ENCODE data around the gene TRAPPC4.
A peak's percentile ranks its signal among the peaks of the same experiment; 100 is the strongest.
"Not testable (repeated sequence)": the region's sequence is repeated elsewhere in the genome, so short reads cannot be mapped to it uniquely, and the experiment has no call there.

TRAPPC4 gene

DNA sequence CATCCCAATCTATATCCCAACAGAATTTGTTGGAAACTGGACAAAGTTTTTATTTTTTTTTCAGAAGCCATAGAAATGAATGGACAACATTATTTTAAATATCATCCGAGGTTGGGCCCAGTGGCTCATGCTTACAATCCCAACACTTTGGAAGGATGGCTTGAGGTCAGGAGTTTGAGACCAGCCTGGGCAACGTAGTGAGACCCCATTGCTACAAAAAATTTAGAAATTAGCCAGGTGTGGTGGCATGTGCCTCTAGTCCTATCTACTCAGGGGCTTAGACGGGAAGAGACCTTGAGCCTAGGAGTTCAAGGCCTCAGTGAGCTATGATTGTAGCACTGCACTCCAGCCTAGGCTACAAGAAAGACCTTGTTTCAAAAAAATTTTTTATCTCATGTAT is 16.2 kb downstream of the TRAPPC4 start:
- no peak for DNase-seq

DNA sequence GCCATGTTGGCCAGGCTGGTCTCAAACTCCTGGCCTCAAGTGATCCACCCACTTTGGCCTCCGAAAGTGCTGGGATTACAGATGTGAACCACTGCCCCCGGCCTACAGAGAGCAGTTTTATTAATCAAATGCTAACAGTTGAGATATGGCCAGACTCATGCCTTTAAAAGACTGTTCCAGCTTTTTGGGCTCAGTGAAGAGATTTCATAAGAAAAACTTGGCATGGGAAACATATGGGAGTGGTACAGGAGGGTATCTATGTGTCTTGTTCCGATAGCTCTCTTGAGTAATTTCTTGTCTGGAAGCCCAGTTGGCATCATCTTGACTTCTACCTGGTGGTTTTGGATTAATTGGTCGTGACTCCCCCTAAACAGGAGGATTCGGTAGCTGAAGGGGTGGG is 20.3 kb downstream of the TRAPPC4 start:
- no peak for DNase-seq

DNA sequence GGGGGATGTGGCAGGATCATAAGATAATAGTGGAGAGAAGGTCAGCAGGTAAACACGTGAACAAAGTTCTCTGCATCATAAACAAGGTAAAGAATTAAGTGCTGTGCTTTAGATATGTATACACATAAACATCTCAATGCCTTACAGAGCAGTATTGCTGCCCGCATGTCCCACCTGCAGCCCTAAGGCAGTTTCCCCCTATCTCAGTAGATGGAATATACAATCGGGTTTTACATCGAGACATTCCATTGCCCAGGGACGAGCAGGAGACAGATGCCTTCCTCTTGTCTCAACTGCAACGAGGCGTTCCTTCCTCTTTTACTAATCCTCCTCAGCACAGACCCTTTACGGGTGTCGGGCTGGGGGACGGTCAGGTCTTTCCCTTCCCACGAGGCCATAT is 20.9 kb downstream of the TRAPPC4 start:
- not testable (repeated sequence) for DNase-seq

DNA sequence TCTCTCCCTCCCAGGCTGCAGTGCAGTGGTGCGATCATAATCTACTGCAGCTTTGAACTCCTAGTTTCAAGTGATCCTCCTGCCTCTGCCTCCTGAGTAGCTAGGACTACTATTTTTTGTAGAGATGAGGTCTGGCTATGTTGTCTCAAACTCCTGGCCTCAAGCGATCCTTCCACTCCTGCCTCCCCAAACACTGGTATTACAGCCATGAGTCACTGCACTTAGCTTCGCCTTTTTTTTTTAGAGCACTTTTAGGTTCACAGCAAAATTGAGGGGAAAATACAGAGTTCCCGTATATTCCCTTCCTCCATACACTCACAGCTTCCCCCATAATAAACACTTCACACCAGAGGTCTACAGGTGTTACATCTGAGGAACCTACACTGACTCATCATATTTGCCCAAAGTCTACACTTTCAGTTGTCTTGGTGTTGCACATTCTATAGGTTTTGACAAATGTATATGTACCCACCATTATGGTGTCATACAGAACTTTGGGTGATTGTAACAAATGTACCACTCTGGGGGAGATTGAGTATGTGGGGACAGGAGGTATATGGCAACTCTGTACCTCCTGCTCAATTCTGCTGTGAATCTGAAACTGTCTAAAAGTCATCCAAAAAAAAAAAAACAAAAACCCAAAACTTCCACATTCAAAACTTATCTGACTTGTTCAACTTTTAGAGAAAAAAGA is 23.4 kb downstream of the TRAPPC4 start:
- no peak for DNase-seq

DNA sequence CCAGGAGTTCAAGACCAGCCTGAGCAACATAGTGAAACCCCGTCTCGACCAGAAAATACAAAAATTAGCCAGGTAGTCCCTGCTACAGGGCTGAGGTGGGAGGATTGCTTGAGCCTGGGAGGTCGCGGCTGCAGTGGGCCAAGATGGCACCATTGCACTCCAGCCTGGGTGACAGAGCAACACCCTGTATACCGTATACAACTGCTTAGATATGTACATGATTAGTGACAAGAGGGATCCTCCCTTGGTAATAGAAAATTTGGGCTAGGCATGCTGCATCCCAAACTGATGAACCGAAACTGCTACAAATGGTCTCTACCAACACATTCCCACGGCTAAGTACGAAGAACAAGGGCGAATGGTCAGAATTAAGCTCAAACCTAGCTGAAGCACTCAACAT is 24.4 kb downstream of the TRAPPC4 start:
- DNase-seq, result no peak

DNA sequence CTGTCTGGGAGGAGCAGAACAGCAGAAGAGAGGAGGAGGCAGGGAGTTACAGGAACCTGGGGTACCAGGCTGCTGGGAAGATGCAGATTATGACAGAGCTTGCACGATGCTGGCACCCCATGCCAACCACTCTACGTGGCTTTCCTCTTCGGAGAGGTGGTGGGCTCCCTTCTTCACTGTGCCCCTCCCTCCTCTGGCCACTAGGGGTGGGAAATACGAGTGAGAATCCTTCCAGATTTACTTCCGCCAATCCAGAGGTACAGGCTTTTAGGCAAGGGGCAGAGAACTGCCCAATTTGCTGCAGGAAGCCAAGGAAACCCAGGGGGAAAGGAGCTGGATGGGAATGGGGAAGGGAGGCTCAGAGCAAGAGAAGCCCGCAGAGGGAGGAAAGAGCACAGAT is 26.1 kb downstream of the TRAPPC4 start:
- DNase-seq, result no peak

DNA sequence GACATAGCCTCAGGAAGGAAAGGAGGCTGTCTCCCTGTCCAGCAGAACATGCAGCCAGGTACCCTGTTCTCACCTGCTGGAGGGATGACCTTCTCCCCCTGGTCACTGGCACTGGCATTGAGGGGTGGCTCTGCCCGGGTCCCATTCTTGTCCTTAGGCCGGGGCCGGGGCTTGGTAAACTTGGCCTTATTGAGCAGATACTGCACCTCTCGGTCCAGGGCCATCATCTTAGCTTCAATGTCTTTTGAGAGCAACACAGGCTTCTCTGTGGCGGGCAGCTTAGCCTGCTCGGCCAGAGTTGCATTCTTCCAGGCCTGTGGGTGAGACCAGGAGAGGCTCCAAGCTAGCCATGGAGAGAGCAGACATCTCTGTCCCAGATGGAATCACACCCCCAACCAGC is 27.9 kb downstream of the TRAPPC4 start:
- no peak for DNase-seq

DNA sequence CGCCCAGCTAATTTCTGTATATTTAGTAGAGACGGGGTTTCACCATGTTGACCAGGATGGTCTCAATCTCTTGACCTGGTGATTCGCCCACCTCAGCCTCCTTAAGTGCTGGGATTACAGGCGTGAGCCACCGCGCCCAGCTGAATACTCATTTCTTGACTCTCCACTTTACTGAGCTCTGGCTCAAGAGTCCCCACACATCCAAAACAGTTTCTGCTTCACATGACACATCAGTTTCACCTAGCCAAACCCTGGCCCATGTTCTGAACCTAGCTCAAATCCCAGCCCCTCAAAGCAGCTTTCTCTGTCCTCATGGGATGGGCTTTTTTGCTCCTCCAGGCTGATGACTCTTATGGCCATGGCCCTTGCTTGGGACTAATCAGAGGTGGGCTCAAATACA is 28.6 kb downstream of the TRAPPC4 start:
- no peak for DNase-seq

DNA sequence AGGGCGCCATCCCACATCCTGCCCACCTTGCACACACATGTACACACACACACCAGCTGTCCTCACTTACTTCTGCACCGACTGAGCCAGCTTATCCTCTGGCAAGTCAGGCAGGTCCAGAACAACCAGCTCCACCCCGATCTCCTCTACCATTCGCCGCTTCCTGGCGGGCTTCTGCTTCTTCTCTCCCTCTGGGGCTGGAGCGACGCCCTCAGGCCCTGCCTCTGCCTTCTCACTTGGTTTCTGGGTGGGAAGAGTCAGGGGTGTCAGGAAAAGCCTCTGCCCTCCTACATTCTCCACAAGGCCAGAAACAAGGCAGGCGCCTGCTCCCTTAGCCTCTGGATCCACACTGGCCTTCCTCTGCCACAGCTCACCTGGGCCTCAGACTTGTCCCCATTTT is 30.1 kb downstream of the TRAPPC4 start:
- no peak for DNase-seq

DNA sequence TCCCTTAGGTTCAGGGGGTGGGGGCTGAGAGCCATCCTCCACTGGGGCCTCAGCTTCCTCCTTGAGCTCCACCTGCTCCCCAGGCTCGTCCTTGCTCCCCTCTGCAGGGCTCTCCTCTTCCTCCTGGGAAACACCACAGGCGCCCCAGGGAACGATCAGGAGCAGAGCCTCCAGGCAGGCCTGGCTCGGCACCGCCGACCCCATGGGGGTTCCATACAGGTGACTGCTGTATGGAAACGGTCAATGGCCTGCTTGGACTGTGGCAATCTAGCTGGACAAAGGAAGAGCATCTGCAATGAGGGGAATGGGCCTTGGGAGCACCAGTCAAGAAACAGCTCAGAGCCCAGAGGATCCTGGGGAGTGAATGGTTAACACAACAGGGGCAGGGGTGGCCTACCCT is 30.5 kb downstream of the TRAPPC4 start:
- DNase-seq, result no peak

DNA sequence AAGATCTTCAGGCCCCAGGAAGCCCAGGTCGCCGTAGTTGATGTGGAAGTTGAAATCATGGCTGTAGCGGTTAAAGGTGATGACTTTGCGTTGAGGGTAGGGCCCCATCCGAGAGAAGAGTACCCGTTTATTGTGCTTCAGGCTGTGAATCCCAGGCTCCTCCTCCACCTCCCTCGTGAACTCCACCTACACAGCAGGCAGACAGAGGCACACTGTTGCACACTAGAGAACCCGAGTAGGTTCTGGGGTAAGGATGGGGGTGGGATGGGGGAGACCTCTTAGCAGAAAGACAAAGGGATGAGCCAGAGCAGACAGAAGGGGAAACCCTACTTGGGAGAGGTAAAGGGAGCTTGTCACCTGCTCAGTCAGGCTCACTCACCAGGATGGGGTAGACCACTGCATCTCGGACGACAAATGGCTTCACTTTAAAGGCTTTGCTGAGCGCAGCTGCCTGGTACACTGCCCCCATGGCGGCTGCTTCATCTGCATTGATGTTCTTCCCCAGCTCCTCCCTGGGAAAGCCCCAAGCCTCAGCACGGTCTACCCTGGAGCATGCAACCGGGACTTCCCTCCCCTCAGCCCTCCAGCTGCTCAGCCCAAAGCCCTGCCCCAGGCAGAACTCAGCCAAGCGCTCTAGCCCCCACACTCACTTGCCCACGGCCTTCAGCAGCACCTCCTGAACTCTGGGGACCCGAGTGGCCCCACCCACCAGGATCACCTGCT is 33.0 kb downstream of the TRAPPC4 start:
- no peak for DNase-seq

DNA sequence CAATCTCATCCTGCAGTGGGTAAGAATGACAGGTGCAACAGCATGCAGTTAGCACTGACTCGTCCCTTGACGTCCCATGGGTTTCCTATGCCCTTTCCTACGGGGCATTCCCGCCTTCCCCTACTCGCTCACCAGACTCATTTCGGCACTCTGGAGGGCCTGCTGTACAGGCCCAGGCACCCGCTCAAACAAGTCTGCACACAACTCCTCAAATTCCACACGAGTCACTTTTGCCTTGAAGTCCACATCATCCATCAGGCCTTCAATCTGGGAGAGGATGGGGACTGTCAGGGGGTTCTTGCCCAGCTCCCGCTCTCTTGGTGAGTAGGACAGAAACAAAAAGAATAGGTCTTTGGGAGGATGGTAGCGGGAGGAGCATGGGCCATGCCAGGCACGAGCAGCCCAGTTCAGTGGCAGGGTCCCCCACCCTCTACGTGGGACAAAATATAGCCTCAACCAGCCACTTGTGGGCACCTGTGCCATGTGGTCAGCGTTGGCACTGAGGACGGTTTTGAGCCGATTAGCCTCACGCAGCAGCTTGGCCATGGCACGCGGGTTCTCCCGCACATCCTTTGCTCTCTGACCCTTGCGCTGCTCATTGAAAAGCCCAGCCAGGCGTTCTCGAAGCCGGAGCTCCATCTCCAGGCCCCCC is 33.7 kb downstream of the TRAPPC4 start:
- no peak for DNase-seq

DNA sequence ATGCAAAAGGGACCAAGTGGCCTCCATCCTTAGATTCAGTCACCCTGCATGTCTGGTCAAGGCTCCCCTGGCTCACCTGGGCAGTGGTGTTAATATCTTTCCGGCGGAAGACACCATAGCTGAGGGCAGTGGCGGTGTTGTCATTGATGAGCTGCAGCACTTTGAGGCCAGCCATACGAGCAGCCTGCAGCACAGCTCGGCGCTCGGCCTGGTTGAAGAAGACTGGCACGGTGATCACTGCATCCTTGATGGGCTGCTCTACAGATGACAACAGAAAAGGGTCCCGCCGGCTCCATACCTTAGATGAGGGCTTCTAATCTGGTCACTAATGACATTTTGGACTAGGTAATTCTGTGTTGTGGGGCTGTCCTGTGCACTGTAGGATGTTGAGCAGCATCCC is 35.9 kb downstream of the TRAPPC4 start:
- peak in 1 of 2 donors; percentile 0 for DNase-seq

DNA sequence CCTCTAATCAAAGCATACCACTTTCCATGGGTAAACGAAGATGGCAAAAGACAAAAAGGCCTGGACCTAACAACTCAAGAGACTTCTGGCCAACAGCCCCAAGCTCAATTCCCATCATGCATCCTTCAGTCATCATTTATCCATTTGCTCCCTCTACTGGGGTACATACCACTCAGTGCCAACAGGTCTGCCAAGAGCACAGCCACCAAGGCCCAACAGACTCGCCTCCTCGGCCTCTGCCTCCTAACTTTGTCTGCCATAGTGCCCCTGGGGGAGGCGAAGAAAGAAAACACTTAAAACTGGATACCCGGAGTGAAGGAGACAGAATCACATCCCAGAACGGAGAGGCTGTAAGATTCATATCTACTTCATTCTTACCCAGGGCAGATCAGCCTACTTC is 37.3 kb downstream of the TRAPPC4 start:
- DNase-seq, result peak in 1 of 2 donors; percentile 31

DNA sequence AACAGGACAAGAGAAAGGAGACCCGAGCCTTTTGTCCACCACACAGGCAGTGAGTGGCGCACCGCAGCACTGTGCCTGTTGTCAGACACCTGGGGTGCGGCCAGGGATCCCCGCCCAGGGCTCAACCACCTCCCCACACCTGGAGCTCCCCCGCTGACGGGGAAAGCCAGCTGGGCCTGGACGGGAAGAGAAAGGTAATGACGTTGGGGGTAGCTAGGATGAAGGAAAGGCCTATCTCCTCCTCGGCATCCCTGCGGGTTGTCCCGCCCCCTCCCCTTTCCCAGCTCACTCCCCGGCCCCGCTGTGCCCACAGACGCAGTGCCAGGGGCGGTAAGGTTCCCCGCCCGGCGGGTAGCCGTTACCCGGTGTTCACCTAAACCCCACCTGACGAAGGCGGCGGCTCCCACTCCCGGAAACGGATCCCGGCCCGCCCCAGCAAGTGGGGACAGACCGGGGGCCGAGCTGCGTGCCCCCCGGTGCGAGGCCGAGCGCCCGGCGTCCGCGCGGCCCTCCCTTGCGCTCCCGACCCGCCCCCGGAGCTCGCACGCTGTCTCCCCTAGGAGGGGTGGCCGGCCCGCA is 37.9 kb downstream of the TRAPPC4 start:
- DNase-seq, result no peak

DNA sequence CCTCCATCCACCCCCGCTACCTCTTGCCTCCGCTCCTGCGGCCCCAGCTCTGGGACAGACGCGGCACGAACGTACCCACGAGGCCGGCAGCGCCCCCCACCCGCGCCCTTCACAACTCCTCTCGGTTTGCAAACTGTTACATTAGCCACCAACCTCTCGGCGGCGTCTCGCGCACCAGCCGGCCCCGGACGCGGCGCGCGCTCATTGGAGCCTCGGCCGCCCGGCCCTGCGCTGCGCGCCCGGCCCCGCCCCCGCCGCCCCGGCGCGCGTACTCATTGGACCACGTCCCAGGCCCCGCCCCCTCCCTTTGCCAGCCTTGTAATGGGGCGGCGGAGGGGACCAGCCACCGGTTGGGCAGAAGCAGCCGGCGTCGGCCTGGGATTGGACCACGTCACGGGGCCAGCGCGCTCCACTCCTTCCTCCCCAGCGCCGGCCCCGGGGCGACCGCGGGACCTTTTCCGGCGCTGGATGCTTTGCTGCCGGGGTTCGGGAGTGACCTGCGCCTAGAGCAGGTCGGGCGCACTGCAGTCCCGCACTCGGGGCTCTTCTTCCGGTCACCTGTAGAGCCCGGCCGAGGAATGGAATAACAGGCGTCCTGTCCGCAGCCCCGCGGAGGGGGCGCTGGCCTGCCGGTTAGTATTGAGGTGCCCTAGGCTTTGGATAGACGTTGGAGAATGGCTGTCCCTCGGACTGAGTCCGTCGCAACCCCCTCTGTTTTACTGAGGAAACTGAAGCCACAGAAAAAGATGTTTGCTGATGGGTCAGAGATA is 38.6 kb downstream of the TRAPPC4 start, which contains the start of gene HYOU1:
HYOU1 (minus strand) TSS at position 206 of the 770 bp plus-strand sequence. CDS start 1,045 bp downstream, outside the sequence.
- DNase-seq, result peak; percentile 87 to 90

DNA sequence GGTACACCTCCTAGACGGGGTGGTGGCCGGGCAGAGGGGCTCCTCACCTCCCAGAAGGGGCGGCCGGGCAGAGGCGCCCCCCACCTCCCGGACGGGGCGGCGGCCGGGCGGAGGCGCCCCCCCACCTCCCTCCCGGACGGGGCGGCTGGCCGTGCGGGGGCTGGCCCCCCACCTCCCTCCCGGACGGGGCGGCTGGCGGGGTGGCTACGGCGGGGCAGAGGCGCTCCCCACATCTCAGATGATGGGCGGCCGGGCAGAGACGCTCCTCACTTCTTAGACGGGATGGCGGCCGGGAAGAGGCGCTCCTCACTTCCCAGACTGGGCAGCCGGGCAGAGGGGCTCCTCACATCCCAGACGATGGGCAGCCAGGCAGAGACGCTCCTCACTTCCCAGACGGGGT is 40.6 kb downstream of the TRAPPC4 start:
- not testable (repeated sequence) for DNase-seq

DNA sequence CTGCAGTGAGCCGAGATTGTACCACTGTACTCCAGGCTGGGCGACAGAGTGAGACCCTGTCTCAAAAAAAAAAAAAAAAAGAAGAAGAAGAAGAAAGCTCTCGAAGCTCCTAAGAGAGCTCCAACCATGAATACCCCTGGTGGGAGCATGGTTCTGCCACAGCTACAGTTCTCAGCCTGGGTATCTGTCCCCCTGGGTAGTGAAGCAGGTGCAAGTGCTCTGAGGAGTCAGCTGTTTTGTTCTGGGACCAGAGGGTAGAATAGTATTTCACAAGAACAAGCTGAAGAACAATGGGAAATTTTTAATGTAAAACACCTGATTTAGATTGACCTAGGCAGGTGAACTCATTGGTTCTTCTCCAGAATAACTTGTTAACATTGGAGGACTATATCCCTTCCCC is 42.7 kb downstream of the TRAPPC4 start:
- no peak for DNase-seq

DNA sequence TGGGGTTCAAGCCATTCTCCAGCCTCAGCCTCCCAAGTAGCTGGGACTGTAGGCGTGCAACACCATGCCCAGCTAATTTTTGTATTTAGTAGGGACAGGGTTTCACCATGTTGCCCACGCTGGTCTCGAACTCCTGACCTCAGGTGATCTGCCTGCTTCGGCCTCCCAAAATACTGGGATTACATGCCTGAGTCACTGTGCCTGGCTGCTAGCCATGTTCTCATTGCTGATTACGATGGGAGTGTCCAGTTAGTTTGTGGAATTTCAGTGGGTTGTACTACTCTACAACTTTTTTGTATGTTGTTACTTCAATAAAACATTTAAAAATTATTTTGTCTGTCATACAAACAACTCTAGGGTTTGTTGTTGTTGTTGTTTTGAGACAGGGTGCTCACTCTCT is 44.2 kb downstream of the TRAPPC4 start:
- no peak for DNase-seq

DNA sequence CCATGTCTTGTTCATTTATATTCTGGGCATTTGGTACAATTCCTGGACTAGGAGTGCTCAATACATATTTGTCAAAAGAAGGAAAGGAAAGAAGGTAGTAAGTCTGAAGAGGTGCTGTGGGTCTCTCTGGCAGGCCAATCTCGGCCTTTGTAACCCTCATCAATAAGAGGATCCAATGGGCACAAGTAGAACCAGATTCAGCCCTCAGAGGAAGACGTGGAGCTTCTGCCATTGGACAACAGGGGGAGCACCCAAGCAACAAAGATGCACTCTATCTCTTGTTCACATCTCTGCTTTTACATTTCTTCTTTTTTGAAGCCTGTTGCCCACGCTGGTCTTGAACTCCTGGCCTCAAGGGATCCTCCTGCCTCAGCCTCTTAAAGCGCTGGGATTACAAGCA is 46.8 kb downstream of the TRAPPC4 start:
- peak in 1 of 2 donors; percentile 22 for DNase-seq

DNA sequence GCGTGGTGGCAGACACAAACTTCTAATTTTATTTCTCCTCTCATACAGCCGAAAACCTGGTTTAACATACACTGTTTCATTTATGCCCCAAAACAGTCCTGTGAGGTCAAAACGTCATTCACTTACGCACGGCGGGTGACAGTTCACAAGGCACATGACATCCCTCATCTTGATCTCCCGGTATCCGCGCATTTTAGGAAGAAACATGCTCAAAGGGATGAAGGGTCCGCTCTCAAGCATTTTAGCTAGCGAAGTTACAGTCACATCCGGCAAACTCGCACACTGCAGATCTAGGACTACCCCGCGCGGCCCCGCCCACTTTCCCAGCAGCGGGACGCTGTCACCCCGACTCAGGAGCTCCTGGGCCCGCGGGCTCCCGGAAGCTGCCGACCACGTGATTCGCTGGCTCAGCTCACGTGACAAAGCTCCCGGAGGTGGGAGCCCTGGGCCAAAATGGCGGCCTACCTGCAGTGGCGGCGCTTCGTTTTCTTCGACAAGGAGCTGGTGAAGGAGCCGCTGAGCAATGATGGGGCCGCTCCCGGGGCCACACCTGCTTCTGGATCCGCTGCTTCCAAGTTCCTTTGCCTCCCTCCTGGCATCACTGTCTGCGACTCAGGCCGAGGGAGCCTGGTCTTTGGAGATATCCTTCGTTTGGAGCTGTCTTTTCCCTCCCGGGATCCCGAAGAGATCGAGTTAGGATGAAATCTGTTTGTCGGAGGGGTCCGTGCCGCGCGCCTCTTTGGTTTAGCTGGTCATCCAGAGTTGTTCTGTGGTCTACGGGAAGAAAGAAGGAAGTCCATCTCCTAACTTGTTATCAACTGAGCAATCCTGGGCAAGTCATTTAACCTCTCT is 49.0 kb downstream of the TRAPPC4 start, which contains the start of gene VPS11:
VPS11 (plus strand) TSS at position 448 of the 852 bp plus-strand sequence; CDS start at position 454, 6 bp downstream.
- peak; percentile 87 to 98 for DNase-seq

Measured in bone marrow (tissue), 2 donors.